ENCODE results near the gene ADI1.

The ADI1 gene

GRCh38 chr2:3463944-3464343, 55.4 kb downstream of the ADI1 start:
- no peak overlapping the region for H3K27ac ChIP-seq
- no peak overlapping the region for H2AFZ ChIP-seq (ENCODE audit: low read depth)
- no peak overlapping the region for H3K4me3 ChIP-seq (IDR thresholded peaks at IDR 0.05; ENCODE audit: insufficient read depth, low read depth, low read length)
- no peaks in the 10 kb centered on the region for H3K79me2 ChIP-seq (ENCODE audit: insufficient read depth, low read depth)
- no peak for TF ChIP-seq CTCF (conservative IDR thresholded peaks at IDR 0.05; ENCODE audit: low read depth, low read length)
- no peaks in the 10 kb centered on the region for H3K36me3 ChIP-seq (ENCODE audit: insufficient read depth)
- H3K4me2 ChIP-seq: no peak overlapping the region
- H3K27me3 ChIP-seq (ENCODE audit: insufficient read depth, low read depth): no peaks in the 10 kb centered on the region
- no peak overlapping the region for H3K9ac ChIP-seq
- no peaks in the 10 kb centered on the region for H4K20me1 ChIP-seq (ENCODE audit: insufficient read depth)
- peaks cover 8% of the 10 kb centered on the region for H3K4me1 ChIP-seq (ENCODE audit: low read depth, poor library complexity, severe bottlenecking)

GRCh38 chr2:3463186-3463835, 56.0 kb downstream of the ADI1 start:
- no peaks in the 10 kb centered on the region for H3K27me3 ChIP-seq (ENCODE audit: insufficient read depth, low read depth)
- no peak overlapping the region for H3K4me3 ChIP-seq (IDR thresholded peaks at IDR 0.05; ENCODE audit: insufficient read depth, low read depth, low read length)
- H3K4me1 ChIP-seq (ENCODE audit: low read depth, poor library complexity, severe bottlenecking): peaks cover 8% of the 10 kb centered on the region
- H3K9ac ChIP-seq: no peak overlapping the region
- H4K20me1 ChIP-seq (ENCODE audit: insufficient read depth): no peaks in the 10 kb centered on the region
- H3K4me2 ChIP-seq: no peak overlapping the region
- no peaks in the 10 kb centered on the region for H3K36me3 ChIP-seq (ENCODE audit: insufficient read depth)
- no peak overlapping the region for H2AFZ ChIP-seq (ENCODE audit: low read depth)
- no peaks in the 10 kb centered on the region for H3K79me2 ChIP-seq (ENCODE audit: insufficient read depth, low read depth)
- no peak overlapping the region for H3K27ac ChIP-seq
- no peak for TF ChIP-seq CTCF (conservative IDR thresholded peaks at IDR 0.05; ENCODE audit: low read depth, low read length)

- peaks cover 8% of the 10 kb centered on the region for H3K4me1 ChIP-seq (ENCODE audit: low read depth, poor library complexity, severe bottlenecking)
- H3K27me3 ChIP-seq (ENCODE audit: insufficient read depth, low read depth): no peaks in the 10 kb centered on the region
- H3K4me2 ChIP-seq: no peak overlapping the region
- H3K36me3 ChIP-seq (ENCODE audit: insufficient read depth): no peaks in the 10 kb centered on the region
- no peak overlapping the region for H2AFZ ChIP-seq (ENCODE audit: low read depth)
- no peak; the same call in none of the 2 replicates for TF ChIP-seq CTCF (conservative IDR thresholded peaks at IDR 0.05; ENCODE audit: low read depth, low read length)
- no peaks in the 10 kb centered on the region for H4K20me1 ChIP-seq (ENCODE audit: insufficient read depth)
- no peak overlapping the region for H3K9ac ChIP-seq
- no peak overlapping the region for H3K27ac ChIP-seq
- H3K4me3 ChIP-seq (IDR thresholded peaks at IDR 0.05; ENCODE audit: insufficient read depth, low read depth, low read length): no peak overlapping the region
- H3K79me2 ChIP-seq (ENCODE audit: insufficient read depth, low read depth): no peaks in the 10 kb centered on the region
These were observed 56.7 kb downstream of the ADI1 start for GRCh38 chr2:3462493-3463104.

- Histone ChIP-seq H3K27me3 (ENCODE audit: insufficient read depth, low read depth) (no peaks in the 10 kb centered on the region), H3K4me2 (no peak overlapping the region), H3K4me3 (IDR thresholded peaks at IDR 0.05; ENCODE audit: insufficient read depth, low read depth, low read length) (no peak overlapping the region), H3K27ac (no peak overlapping the region), H3K79me2 (ENCODE audit: insufficient read depth, low read depth) (no peaks in the 10 kb centered on the region), H2AFZ (ENCODE audit: low read depth) (no peak overlapping the region), H4K20me1 (ENCODE audit: insufficient read depth) (no peaks in the 10 kb centered on the region), H3K4me1 (ENCODE audit: low read depth, poor library complexity, severe bottlenecking) (peaks cover 8% of the 10 kb centered on the region), H3K9ac (no peak overlapping the region), H3K36me3 (ENCODE audit: insufficient read depth) (no peaks in the 10 kb centered on the region)
- TF ChIP-seq CTCF (conservative IDR thresholded peaks at IDR 0.05; ENCODE audit: low read depth, low read length): peak; percentile 70
These were observed 57.4 kb downstream of the ADI1 start for GRCh38 chr2:3461801-3462492.

Measured in KMS-11 (cell line).